Fibroblast of skin of right quadriceps (primary cell): ENCODE measurements around the gene ARMC3.

Source experiments
- DNase-seq: peaks from one replicate; pipeline ENCODE4 v3.0.0-alpha.2; 2013

Gene ARMC3

GRCh38 chr10:23081221-23081750 is 153.4 kb downstream of the ARMC3 start:
- DNase-seq: no peak

- DNase-seq: no peak
These were observed 154.0 kb downstream of the ARMC3 start for GRCh38 chr10:23081891-23082290.
